WTC11 (cell line): ENCODE data around the gene MAP3K5. TPM values are rescaled to one million over a fixed set of nuclear protein-coding genes. Genes with fewer than 3 reads are reported as not detected.

Experiments used
- ATAC-seq: fragments of 200-7000 bp; cut with Tn5 transposase; 2 replicates; pipeline ENCODE4 v1.10.0; 2021; ENCODE audit warnings: mild to moderate bottlenecking, moderate library complexity
- CTCF ChIA-PET: fragments of 300-600 bp; sonication (Branson Sonifier 250); formaldehyde crosslinking; loops from one replicate; lab custom pipeline; 2021; ENCODE audit warnings: antibody characterized with exemption; lab: Charles Lee
- POLR2A ChIA-PET: fragments of 350-600 bp; sonication (Branson Sonifier 250); formaldehyde crosslinking; loops from one replicate; lab custom pipeline; 2021; ENCODE audit warnings: antibody characterized with exemption; lab: Charles Lee
- DNase-seq: peaks from one replicate; pipeline ENCODE4 v3.0.0; 2021; ENCODE audit warnings: low spot score
- H3K27ac Mint-ChIP-seq: 2 replicates; pipeline ENCODE4 v1.8.0; 2021; ENCODE audit warnings: mixed read lengths
- H3K27me3 Mint-ChIP-seq: 2 replicates; pipeline ENCODE4 v1.8.0; 2021; ENCODE audit warnings: low read depth, mild to moderate bottlenecking, moderate library complexity, mixed read lengths
- H3K36me3 Mint-ChIP-seq: 2 replicates; pipeline ENCODE4 v1.8.0; 2021; ENCODE audit warnings: mixed read lengths
- H3K4me1 Mint-ChIP-seq: 2 replicates; pipeline ENCODE4 v1.8.0; 2022; ENCODE audit warnings: mixed read lengths
- H3K4me3 Mint-ChIP-seq: 2 replicates; pipeline ENCODE4 v1.8.0; 2021; ENCODE audit warnings: mild to moderate bottlenecking, moderate library complexity, mixed read lengths
- H3K9me3 Mint-ChIP-seq: 2 replicates; pipeline ENCODE4 v1.8.0; 2021; ENCODE audit warnings: mixed read lengths
- AFF4 ChIP-seq: sonication (generic); formaldehyde crosslinking; IDR thresholded peaks from 2 replicates; pipeline ENCODE4 v1.8.1; 2023; ENCODE audit warnings: mild to moderate bottlenecking, missing genetic modification reagents, borderline replicate concordance
- E2F1 ChIP-seq: sonication (generic); formaldehyde crosslinking; IDR thresholded peaks from 2 replicates; pipeline ENCODE4 v1.8.0; 2022; ENCODE audit warnings: mild to moderate bottlenecking, missing genetic modification reagents
- ETV6 ChIP-seq: sonication (generic); formaldehyde crosslinking; IDR thresholded peaks from 2 replicates; pipeline ENCODE4 v1.8.1; 2022; ENCODE audit warnings: mild to moderate bottlenecking, missing genetic modification reagents
- FOXJ3 ChIP-seq: sonication (generic); formaldehyde crosslinking; IDR thresholded peaks from 2 replicates; pipeline ENCODE4 v1.9.0; 2021; ENCODE audit warnings: missing genetic modification reagents, mild to moderate bottlenecking, borderline replicate concordance
- JAZF1 ChIP-seq: fragments of 250-450 bp; sonication (Bioruptor Pico); IDR thresholded peaks from 2 replicates; pipeline ENCODE4 v1.9.0; 2021; ENCODE audit warnings: moderate library complexity, mild to moderate bottlenecking, inconsistent platforms
- OVOL2 ChIP-seq: fragments of 250-450 bp; sonication (Bioruptor Pico); IDR thresholded peaks from 2 replicates; pipeline ENCODE4 v1.9.0; 2021; ENCODE audit warnings: mild to moderate bottlenecking, borderline replicate concordance
- RELA ChIP-seq: sonication (generic); formaldehyde crosslinking; IDR thresholded peaks from 2 replicates; pipeline ENCODE4 v1.8.1; 2022; ENCODE audit warnings: missing genetic modification reagents, mild to moderate bottlenecking, borderline replicate concordance
- TEAD4 ChIP-seq: sonication (generic); formaldehyde crosslinking; IDR thresholded peaks from 2 replicates; pipeline ENCODE4 v1.8.0; 2022; ENCODE audit warnings: mild to moderate bottlenecking, missing genetic modification reagents
- TP53 ChIP-seq: sonication (generic); formaldehyde crosslinking; IDR thresholded peaks from 2 replicates; pipeline ENCODE4 v1.8.1; 2023; ENCODE audit warnings: mild to moderate bottlenecking, missing genetic modification reagents
- ZNF281 ChIP-seq: sonication (generic); formaldehyde crosslinking; IDR thresholded peaks from 2 replicates; pipeline ENCODE4 v1.8.0; 2023; ENCODE audit warnings: mild to moderate bottlenecking, missing genetic modification reagents
- ZNF423 ChIP-seq: fragments of 250-450 bp; sonication (Bioruptor Pico); IDR thresholded peaks from 2 replicates; pipeline ENCODE4 v2.1.2; 2022; ENCODE audit warnings: mild to moderate bottlenecking, moderate library complexity
- ZNF532 ChIP-seq: fragments of 250-450 bp; sonication (Bioruptor Pico); IDR thresholded peaks from 2 replicates; pipeline ENCODE4 v1.9.0; 2021; ENCODE audit warnings: mild to moderate bottlenecking, borderline replicate concordance
- total RNA-seq: library from RNA; stranded (reverse); gene quantifications from 3 replicates; pipeline ENCODE4 v1.2.3, GENCODE V29; 2021

The MAP3K5 gene
- total RNA-seq, 1 experiment from 2014 or later = 1.6 TPM

- TF ChIP-seq RELA (CRISPR knock-in tag) (no peak), E2F1 (no peak), ETV6 (no peak), ZNF423 (no peak), OVOL2 (CRISPR knock-in tag) (no peak), FOXJ3 (CRISPR knock-in tag) (no peak)
These were observed 5.8 kb upstream of the MAP3K5 start (continued) for GRCh38 chr6:136798044-136798443.

- Mint-ChIP-seq H3K27me3 (peaks cover 32% of the 10 kb centered on the region), H3K9me3 (no peaks in the 10 kb centered on the region), H3K27ac (no peak overlapping the region), H3K4me1 (peaks cover 9% of the 10 kb centered on the region; the same call in 1 of the 2 replicates), H3K4me3 (no peak overlapping the region), H3K36me3 (no peaks in the 10 kb centered on the region)
- ATAC-seq (no peak), DNase-seq (no peak)
- CTCF ChIA-PET = interaction anchor here (2.8 kb wide), 1 partner anchor 151 kb away, joined by 18 read pairs; no protein-coding TSS in a partner anchor
- POLR2A ChIA-PET = no interaction called here
- TF ChIP-seq JAZF1 (CRISPR knock-in tag) (no peak), ZNF532 (CRISPR knock-in tag) (no peak)
These were observed 3.7 kb upstream of the MAP3K5 start for GRCh38 chr6:136795996-136796395.

- POLR2A ChIA-PET = no interaction called here
- no peak for TF ChIP-seq AFF4 (CRISPR knock-in tag)
- no peak for TF ChIP-seq TP53
- TF ChIP-seq TEAD4 (CRISPR knock-in tag) = no peak
- no peak for TF ChIP-seq ZNF281 (CRISPR knock-in tag)
- TF ChIP-seq, all 79 proteins: peak for 0
- peaks cover 38% of the 10 kb centered on the region for H3K27me3 Mint-ChIP-seq
- CTCF ChIA-PET = interaction anchor here (2.8 kb wide), 1 partner anchor 151 kb away, joined by 18 read pairs; no protein-coding TSS in a partner anchor
- no peak overlapping the region for H3K4me3 Mint-ChIP-seq
- peaks cover 10% of the 10 kb centered on the region; the same call in 1 of the 2 replicates for H3K4me1 Mint-ChIP-seq
- ATAC-seq = no peak
- no peaks in the 10 kb centered on the region for H3K9me3 Mint-ChIP-seq
- H3K36me3 Mint-ChIP-seq = no peaks in the 10 kb centered on the region
- H3K27ac Mint-ChIP-seq = no peak overlapping the region
- DNase-seq = no peak
These were observed 3.1 kb upstream of the MAP3K5 start for GRCh38 chr6:136795386-136795785.
